HG03432 (cell line): ENCODE results near the gene RNF128.

Experiments
- ATAC-seq: cut with Tn5 transposase; IDR thresholded peaks from one replicate; pipeline ENCODE4 v1.9.1; 2021; ENCODE audit warnings: mild to moderate bottlenecking, moderate library complexity; ENCODE audit not compliant: unreplicated experiment

The RNF128 gene, protein sequence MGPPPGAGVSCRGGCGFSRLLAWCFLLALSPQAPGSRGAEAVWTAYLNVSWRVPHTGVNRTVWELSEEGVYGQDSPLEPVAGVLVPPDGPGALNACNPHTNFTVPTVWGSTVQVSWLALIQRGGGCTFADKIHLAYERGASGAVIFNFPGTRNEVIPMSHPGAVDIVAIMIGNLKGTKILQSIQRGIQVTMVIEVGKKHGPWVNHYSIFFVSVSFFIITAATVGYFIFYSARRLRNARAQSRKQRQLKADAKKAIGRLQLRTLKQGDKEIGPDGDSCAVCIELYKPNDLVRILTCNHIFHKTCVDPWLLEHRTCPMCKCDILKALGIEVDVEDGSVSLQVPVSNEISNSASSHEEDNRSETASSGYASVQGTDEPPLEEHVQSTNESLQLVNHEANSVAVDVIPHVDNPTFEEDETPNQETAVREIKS

DNA sequence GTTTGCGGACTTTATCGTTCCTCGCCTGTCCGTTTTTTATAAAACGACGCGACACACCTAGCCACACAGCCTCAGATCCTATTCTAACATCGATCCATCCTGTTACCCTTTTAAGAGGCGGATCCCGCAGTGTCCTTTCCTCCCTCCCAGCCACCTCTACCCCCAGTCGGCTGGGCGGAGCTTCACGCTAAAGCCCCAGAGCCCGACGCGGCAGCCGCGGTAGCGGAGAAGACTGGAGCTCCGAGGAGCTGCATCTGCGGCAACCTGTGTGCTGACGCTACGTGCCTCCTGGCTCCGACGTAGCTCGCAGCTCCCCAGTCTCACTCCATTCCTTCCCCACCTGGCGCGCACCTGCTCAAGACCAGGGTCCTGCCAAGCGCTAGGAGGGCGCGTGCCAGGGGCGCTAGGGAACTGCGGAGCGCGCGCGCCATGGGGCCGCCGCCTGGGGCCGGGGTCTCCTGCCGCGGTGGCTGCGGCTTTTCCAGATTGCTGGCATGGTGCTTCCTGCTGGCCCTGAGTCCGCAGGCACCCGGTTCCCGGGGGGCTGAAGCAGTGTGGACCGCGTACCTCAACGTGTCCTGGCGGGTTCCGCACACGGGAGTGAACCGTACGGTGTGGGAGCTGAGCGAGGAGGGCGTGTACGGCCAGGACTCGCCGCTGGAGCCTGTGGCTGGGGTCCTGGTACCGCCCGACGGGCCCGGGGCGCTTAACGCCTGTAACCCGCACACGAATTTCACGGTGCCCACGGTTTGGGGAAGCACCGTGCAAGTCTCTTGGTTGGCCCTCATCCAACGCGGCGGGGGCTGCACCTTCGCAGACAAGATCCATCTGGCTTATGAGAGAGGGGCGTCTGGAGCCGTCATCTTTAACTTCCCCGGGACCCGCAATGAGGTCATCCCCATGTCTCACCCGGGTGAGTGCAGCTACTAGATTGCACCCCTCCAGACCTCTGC lies at the start of gene RNF128:
TSS of gene RNF128 (plus strand) at position 217 of the 953 bp plus-strand sequence. CDS start at position 430, 213 bp downstream.
- no peak for ATAC-seq

DNA sequence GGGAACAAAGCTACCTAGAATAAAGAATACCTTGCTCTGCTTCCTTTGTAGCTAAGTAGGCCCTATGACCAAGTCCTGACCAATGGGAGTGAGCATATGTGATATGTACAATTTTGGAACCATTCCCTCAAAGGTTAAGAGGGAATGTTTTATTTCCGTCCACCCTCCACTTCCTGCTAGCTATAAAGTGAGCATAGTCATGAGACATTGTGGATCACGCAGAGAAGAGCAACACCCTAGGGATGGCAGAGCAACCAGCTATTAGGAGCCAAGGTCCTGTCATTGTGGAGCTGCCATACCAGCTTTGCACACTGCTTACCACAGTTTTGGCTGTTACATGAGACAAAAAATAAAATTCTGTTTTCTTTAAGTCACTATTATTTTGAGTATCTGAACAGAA lies 45.8 kb upstream of the RNF128 start:
- ATAC-seq = no peak

DNA sequence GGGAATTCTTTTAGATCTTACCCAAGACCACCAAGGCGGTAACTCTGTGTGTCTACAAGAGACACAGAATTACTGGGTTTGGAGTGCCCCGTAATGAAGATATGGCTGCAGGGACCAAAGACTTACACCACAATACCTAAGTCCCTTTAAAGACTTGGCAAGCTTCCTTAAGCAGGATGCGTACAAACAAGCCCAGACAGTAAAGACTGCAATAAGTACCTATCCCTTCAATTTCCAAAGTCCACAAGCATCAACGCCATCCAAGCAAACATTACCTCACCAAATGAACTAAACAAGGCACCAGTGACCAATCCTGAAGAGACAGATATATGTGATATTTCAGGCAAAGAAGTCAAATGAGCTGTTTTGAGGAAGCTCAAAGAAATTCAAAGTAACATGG lies 42.3 kb upstream of the RNF128 start:
- ATAC-seq = no peak

DNA sequence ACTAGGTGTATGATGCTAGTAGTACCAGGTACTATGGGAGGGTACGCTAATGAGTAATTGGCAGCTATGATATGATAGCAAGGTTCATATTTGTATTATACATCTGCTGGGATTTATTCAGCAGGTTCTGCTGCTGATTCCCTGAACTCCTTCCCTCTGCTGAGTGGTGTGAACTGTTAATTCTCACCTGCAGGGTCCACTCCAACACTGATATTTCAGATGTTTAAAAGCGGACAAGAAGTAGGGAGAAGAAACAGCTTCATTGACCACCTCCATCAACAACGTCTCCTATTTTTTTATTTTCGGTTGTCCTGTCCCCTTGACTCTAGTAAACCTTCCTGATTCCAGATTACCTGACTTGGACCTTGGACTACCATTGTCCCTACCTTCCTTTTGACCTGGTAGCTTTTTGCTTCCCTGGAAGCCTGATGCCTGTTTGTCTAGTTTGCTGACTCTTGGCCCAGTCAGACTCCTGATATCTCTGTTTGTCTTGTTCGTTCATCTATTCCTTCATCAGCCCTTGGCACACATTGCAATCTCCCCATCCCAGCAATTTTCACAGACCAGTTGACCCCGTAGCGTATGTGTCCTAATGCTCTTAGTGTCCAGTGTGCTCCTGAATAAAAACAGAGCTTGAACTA lies 34.0 kb upstream of the RNF128 start:
- ATAC-seq = no peak

DNA sequence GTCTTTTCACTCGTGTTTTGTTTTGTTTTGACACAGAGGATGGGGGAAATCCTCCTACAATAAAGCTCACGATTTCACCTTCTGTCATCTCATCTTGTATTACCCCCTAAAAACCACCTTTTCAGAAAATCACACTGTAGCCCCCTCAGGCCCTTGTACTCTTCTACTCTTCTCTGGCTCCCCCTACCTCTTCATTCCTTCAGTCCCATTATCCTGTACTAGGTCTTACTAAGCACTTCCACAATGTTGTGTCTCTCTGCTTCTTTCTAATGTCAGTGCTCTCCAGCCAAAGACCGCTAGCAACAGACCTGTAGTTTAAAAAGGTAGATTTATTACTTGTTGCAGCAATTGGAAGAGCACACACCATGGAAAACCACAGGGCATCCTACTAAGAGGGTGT lies 30.0 kb upstream of the RNF128 start:
- no peak for ATAC-seq

DNA sequence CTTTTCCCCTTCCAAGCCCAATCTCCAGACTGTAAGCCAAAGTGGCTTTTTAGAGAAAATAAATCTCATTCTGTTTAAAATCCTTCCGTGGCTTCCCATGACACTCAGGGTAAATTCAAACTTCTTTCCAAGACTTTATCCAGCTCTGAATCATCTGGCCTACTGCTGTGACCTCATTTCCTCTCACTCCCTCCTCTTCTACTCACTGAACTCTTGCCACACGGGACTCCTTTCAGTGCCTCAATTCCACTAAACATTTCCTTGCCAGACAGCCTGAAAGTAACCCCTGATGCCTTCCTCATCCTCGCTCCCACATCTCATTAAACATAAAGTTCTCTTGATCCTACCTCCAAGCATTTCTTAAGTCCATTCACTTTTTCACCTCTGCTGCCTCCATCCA lies 27.8 kb upstream of the RNF128 start:
- ATAC-seq = no peak

DNA sequence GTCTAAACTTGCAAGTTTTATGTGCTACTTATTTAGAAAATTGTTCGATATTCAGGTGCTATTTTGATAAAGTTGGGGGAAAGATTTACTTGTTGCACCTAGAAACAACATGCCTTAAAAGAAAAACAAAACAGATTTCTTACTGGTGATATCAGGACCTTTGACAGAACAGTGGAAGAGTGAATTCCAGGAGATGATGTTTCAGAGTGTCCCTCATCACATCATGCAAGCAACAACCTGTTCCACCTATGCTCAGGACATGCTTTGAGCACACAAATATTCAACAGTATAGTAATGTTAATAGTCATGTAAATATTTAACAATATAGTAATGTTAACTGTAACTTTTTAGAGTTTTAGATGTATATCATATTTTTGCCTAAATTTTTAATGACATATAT lies 23.9 kb upstream of the RNF128 start:
- ATAC-seq = no peak

DNA sequence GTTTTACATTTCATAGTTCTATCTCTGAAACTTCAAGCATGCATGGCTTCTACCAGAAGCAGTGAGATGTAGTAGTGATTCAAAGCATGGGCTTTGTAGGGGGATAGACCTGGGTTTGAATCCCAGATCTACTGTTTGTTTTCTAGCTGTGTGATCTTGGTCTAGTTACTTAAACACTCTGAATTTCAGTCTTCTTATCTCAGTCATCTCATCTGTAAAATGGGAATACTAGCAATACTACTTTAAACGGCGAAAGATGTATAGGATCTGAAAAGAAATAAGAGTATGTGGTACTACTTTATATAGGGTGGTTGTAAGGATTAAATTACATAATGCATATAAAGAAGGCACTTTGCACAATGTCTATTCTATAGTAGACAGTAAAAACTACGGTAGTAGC lies 20.0 kb upstream of the RNF128 start:
- no peak for ATAC-seq

DNA sequence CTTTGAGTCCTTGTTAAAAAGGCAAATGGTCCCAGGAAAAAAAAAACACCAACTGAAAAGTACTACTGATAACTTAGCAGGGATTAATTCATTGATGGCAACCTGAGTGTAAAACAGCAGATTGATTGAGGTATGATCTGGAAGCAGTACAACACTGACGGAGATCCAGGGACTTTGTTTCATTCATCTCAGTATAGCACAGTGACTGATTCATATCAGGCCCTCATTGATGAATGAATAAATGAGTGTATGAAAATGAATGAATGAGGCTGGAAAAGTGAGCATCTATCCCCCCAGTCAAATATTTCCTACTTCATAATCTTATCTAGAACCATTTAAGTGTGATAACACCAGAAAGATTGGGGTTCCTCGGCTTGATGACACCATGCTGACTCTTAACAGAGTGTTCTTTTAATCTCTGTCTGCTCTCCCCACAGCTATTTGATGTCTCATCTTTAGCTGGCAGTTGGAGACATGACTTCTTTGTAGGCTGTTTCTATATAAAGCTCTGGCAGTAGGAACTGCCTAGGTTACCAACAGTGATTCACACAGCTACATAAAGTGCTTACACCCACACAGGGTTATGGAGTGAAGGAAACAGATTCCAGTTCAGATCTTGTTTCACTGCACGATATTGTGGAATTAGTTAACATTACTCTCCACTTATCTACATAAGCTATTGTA lies 18.6 kb upstream of the RNF128 start:
- ATAC-seq = no peak

DNA sequence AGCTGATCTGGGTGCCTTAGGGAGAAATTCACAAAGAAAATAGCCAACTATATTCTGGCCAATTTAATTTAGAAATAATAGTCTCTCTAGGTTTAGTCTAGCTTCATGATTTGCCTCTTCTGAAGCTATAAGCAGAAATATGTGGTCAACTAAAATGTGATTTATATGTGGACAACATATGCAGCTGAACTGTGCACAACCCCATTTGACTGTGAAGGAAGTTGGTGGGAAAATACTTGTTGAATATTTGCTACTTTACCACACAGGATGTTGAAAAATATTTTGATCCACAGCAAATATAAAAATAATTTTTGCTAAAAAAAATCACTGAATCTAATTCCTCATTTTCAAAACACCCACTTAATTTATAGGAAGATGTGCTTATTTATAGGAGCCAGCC lies 15.7 kb upstream of the RNF128 start:
- no peak for ATAC-seq

DNA sequence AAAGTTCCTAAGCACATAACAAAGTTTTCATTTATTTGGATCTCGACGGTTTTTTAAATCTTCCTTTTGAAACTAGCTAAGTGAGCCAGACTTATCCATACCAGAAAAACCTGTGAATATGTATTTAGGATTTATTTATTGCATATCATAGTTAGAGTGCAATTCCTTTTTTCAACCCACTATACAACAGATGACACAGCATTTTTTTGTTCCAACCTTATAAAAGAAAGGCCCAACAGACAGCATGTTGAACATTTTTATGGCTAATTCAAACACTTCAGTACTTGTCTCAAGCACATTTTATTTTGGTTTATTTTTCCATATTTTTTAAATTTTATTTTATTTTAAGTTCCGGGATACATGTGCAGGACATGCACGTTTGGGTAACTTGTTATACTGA lies 15.1 kb upstream of the RNF128 start:
- ATAC-seq = no peak

DNA sequence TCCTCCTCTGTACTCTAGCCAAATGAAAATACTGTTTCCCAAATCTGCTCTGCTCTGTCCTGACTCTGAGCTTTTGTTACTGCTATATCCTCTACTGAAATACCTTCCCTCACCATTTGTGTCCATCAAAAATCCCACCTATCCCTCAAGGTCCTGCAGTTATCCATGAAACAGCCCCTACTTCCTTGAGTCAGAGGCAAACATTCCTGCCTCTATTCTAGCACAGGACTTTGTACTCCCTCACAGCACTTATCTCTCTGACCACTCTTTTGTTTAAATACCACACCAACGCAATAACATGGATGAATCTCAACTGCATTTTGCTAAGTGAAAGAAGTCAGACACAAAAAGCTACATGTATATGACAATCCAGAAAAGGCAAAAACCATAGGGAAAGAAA lies 10.5 kb upstream of the RNF128 start:
- ATAC-seq = no peak

DNA sequence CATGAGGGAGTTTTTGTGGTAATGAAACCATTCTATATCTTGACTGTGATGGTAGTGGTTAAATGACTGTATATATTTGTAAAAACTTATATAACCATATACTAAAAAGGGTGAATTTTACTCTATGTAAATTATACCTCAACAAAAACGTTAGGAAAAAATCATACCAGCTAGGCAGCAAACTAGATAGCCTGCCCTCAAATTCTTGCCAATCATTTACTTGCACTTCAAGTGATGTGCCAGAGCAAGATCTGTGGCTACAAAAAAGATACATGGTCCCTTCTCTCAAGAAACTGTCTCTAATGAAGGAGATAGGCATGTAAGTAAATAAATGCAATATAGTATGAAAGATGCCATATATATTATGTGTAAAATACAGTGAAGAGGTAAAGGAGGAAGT lies 10.0 kb upstream of the RNF128 start:
- ATAC-seq = no peak

DNA sequence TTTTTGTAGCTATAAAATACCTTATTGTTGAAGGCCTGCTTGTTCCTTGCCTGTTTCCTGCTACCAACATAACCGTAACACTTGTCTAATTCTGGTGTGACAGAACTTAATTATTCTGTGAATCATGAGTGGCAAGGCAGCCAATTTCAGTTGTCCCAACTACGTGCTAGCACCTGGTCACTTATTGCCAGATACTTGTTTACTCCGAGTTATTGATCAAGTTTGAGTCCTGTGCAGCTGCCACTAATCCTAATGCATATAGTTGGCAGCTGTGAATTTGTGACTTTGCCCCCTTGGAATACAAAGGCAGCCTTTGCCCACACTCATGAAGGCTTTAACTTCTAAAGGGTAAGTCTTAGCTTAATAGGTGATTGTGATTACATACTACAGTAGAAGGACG lies 7.8 kb upstream of the RNF128 start:
- no peak for ATAC-seq

DNA sequence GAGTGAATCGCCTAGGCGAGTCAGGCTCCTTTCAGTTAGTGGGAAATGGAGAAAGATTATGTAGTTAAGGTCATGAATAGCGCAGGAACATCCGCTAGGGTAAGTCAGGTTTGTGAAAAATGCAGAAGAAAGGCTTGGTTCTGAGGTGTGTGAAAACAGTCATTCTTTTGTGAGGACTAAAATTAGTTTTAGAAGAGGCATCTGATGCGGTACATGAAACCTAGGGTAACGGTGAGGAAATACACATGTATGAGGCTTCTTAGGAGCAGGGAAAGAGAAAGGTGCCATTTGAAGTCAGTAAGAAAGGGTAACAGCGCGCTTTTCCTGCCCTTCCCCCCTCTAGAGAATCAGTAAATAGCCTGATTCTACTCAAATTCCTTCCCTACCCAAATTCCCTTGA lies 570 bp upstream of the RNF128 start:
- no peak for ATAC-seq

DNA sequence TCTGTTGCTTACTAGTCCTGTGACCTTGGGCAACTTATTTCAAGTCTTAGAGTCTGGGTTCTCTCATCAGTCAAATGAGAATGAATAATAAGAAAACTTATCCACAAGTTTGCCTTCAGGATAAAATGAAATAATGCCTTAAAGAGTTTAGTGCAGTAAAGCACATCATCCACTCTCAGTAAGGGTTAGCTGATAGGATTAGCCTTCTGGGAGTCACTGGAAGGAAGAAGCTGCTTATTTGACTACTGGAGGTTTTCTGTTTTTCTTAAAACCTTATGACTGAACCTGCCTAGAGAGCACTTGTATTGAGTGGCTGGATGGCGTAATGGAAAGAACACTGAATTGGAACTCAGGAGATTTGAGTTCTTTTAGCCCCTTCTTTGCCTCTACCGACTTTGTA lies 1.8 kb downstream of the RNF128 start:
- no peak for ATAC-seq

DNA sequence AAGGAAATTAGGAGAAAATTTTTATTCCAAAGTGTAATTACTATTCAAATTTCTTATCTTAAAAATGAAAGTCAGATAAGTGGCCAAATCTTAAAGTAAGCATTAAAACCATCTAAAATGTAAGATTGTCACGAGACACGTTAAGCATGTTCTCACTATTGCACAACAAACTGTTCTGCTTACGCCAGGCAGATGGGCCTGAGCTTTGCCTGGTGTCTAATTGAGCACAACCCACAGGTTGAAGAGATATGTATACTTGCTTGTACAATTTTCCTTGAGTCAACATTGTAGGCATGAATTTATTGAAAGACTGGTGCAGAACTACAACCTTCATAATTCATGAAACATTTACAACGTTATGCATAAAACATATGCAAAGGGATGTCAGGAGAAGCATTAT lies 3.9 kb downstream of the RNF128 start:
- no peak for ATAC-seq

DNA sequence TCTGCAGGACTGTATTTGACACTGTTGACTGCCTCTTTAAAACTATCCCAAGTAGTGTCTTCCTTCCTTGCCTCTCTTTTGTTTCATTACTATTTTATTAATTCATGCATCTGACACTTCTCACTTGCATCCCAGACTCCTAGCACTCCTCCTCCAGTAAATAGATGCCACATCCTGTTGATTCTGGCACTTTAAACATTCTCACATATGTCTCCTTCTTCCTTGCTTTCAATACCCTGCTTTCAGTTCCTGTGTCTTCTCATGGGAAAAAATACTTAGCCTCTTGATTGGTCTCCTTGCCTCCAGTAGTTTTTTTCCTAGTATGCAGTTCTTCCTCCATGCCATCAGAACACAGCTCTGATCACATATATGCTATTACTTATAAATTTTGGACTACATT lies 5.1 kb downstream of the RNF128 start:
- ATAC-seq = no peak

DNA sequence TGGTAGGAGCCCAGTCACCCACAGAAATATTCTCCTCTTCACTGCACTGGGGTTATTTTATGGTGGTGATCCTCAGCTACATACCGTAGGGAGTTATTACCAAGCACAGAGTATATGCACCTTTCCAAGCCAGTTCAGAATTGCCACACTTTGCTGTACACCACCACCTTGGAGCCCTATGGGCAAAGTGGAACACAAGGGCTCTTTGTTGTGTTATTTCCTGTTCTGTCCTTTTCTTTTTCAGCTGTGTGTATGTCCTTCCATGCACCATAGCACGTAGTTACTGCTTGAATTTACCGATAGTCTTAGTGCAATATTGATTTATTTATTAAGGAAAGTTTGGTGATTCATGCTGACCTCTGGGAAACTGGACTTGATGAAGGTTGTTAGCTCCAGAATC lies 8.3 kb downstream of the RNF128 start:
- no peak for ATAC-seq

DNA sequence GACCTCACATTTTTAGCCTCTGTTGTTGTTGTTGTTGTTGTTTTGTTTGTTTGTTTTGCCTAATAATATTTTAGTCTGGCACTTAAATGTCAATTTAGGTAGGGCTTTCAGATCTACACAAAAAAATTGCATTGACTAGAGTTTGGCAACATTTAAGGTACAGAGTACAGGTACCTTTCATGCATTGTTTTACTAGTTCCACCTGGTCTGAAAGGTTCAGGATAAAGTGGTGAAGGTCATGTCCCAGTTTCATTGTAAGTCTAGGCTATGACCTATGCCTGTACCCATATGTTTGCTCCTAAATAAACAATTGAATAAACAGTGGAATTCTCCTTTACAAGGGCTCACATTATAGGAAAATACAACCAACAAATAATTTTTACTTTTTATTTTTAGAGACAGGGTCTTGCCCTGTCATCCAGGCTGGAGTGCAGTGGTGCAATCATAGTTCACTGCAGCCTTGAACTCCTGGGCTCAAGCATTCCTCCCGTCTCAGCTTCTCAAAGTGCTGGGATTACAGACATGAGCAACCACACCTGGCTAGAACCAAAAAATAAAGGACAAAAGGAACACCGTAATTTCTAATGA lies 13.8 kb downstream of the RNF128 start:
- no peak for ATAC-seq

DNA sequence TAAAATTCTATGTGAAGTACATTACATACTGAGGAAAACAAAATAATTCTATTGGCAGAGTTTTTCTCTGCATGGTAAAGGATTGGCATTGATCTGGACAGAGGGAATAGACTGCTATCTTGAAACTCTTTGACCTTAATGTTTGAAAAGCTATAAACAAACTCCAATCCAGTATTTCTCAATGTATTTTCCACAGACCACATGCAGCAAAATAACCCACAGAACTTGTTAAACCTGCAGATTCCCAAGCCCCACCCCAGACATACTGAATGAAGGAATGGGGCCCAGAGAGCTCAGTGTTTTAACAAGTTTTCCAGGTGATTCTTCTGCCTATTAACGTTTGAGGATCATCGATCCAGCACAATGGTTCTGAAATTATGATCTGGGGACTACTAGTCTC lies 15.7 kb downstream of the RNF128 start:
- no peak for ATAC-seq
